HG03066 (cell line): Measurements from ENCODE around the gene DCP1B.

ENCODE experiments used
- ATAC-seq: cut with Tn5 transposase; IDR thresholded peaks from one replicate; pipeline ENCODE4 v1.9.1; 2021; ENCODE audit warnings: low read depth; ENCODE audit not compliant: unreplicated experiment

Gene DCP1B

GRCh38 chr12:2018391-2018790 lies 14.1 kb upstream of the DCP1B start:
- no peak for ATAC-seq

- ATAC-seq = no peak
These were observed 13.5 kb upstream of the DCP1B start for GRCh38 chr12:2017546-2018337.

- ATAC-seq = no peak
These were observed 12.7 kb upstream of the DCP1B start for GRCh38 chr12:2016862-2017545.

- ATAC-seq = no peak
These were observed 10.0 kb upstream of the DCP1B start for GRCh38 chr12:2014231-2014630.

GRCh38 chr12:2013527-2014223 lies 9.4 kb upstream of the DCP1B start:
- no peak for ATAC-seq

- ATAC-seq = no peak
These were observed 8.8 kb upstream of the DCP1B start for GRCh38 chr12:2013086-2013485.

GRCh38 chr12:2011643-2012607 lies 7.7 kb upstream of the DCP1B start:
- ATAC-seq = no peak

- no peak for ATAC-seq
These were observed 5.4 kb upstream of the DCP1B start for GRCh38 chr12:2009623-2010022.

- ATAC-seq = no peak
These were observed 4.4 kb upstream of the DCP1B start for GRCh38 chr12:2008677-2009076.

- ATAC-seq = peak; percentile 15
These were observed 563 bp downstream of the DCP1B start for GRCh38 chr12:2003676-2004112.

- ATAC-seq = no peak
These were observed 8.9 kb downstream of the DCP1B start for GRCh38 chr12:1995205-1995896.

- ATAC-seq = no peak
These were observed 9.7 kb downstream of the DCP1B start for GRCh38 chr12:1994429-1995143.

- no peak for ATAC-seq
These were observed 10.3 kb downstream of the DCP1B start for GRCh38 chr12:1993871-1994371.

- ATAC-seq = no peak
These were observed 10.9 kb downstream of the DCP1B start for GRCh38 chr12:1993341-1993740.

- ATAC-seq = no peak
These were observed 11.5 kb downstream of the DCP1B start for GRCh38 chr12:1992732-1993131.

GRCh38 chr12:1989111-1989510 lies 15.1 kb downstream of the DCP1B start:
- no peak for ATAC-seq

GRCh38 chr12:1984759-1985158 lies 19.5 kb downstream of the DCP1B start:
- ATAC-seq = no peak

GRCh38 chr12:1980282-1980681 lies 24.0 kb downstream of the DCP1B start:
- ATAC-seq = no peak
